GM19328 (cell line): ENCODE data around the gene SF3B1.
"Not testable (repeated sequence)": the region's sequence is repeated elsewhere in the genome, so short reads cannot be mapped to it uniquely, and the experiment has no call there.

Experiments
- ATAC-seq: cut with Tn5 transposase; IDR thresholded peaks from one replicate; pipeline ENCODE4 v1.9.1; 2021; ENCODE audit warnings: mild to moderate bottlenecking, moderate library complexity; ENCODE audit not compliant: unreplicated experiment

Gene SF3B1

GRCh38 chr2:197348721-197349360, 86.0 kb downstream of the SF3B1 start:
- no peak for ATAC-seq

GRCh38 chr2:197345846-197346370, 88.9 kb downstream of the SF3B1 start:
- no peak for ATAC-seq

- not testable (repeated sequence) for ATAC-seq
Measured at GRCh38 chr2:197343968-197344367, 90.9 kb downstream of the SF3B1 start.

GRCh38 chr2:197340591-197340990, 94.2 kb downstream of the SF3B1 start:
- no peak for ATAC-seq
